IMR-90 (cell line): ENCODE results near the gene SH3RF3. TPM values are rescaled to one million over a fixed set of nuclear protein-coding genes. Genes with fewer than 3 reads are reported as not detected.

Source experiments
- ATAC-seq: fragments of 200-7000 bp; cut with Tn5 transposase; 2 replicates; pipeline ENCODE4 v1.9.1; 2020; ENCODE audit warnings: low read depth, mild to moderate bottlenecking, moderate library complexity
- BruUV-seq: library from RNA; stranded (reverse); fragments of 400-500 nt; replicated peaks from 2 replicates; lab custom pipeline; 2021; lab: Mats Ljungman, UMichigan
- CTCF ChIA-PET: fragments of 300-600 bp; formaldehyde crosslinking; extraction: SDS; loops from one replicate; lab custom pipeline; 2021; ENCODE audit warnings: antibody characterized with exemption; lab: Yijun Ruan, JAX
- POLR2A ChIA-PET: fragments of 300-600 bp; sonication (Branson Sonifier 250); formaldehyde crosslinking; loops from one replicate; lab custom pipeline; 2022; ENCODE audit warnings: antibody characterized with exemption; ENCODE audit not compliant: unreplicated experiment; lab: Charles Lee
- DNase-seq: peaks from one replicate; pipeline ENCODE4 v3.0.0; 2013
- H2AFZ ChIP-seq: replicated peaks from 2 replicates; pipeline ENCODE3; 2013; ENCODE audit warnings: low read length, mild to moderate bottlenecking; ENCODE audit not compliant: poor library complexity
- H2AK5ac ChIP-seq: 2 replicates; pipeline ENCODE4 v1.6.1; 2013; ENCODE audit warnings: low read depth, low read length, inconsistent platforms
- H2AK9ac ChIP-seq: replicated peaks from 2 replicates; pipeline ENCODE3; 2013; ENCODE audit warnings: mild to moderate bottlenecking, low read depth, low read length, moderate library complexity; ENCODE audit not compliant: poor library complexity
- H2BK120ac ChIP-seq: 2 replicates; pipeline ENCODE4 v1.6.1; 2013; ENCODE audit warnings: low read depth, low read length, inconsistent platforms
- H2BK15ac ChIP-seq: 3 replicates; pipeline ENCODE4 v1.6.1; 2013; ENCODE audit warnings: low read depth, low read length, inconsistent platforms
- H2BK20ac ChIP-seq: 2 replicates; pipeline ENCODE4 v1.6.1; 2013; ENCODE audit warnings: low read depth, mild to moderate bottlenecking, inconsistent platforms, low read length, moderate library complexity
- H2BK5ac ChIP-seq: 2 replicates; pipeline ENCODE4 v1.6.1; 2013; ENCODE audit warnings: mild to moderate bottlenecking, low read depth, low read length, inconsistent platforms; ENCODE audit not compliant: poor library complexity, severe bottlenecking
- H3K14ac ChIP-seq: replicated peaks from 2 replicates; pipeline ENCODE4 v1.6.1; 2013; ENCODE audit warnings: low read depth, low read length, inconsistent platforms
- H3K18ac ChIP-seq: 2 replicates; pipeline ENCODE4 v1.6.1; 2013; ENCODE audit warnings: low read depth, low read length, control low read depth
- H3K23ac ChIP-seq: 2 replicates; pipeline ENCODE4 v1.6.1; 2013; ENCODE audit warnings: low read depth, low read length, inconsistent platforms
- H3K27ac ChIP-seq: 2 replicates; pipeline ENCODE4 v1.5.1; 2013; ENCODE audit warnings: mild to moderate bottlenecking, control low read depth, low read length; ENCODE audit not compliant: insufficient read depth
- H3K27me3 ChIP-seq: 2 replicates; pipeline ENCODE4 v1.6.1; 2013; ENCODE audit warnings: low read length; ENCODE audit not compliant: control insufficient read depth, insufficient read depth
- H3K36me3 ChIP-seq: 2 replicates; pipeline ENCODE4 v1.6.1; 2013; ENCODE audit warnings: low read length, mixed read lengths; ENCODE audit not compliant: control insufficient read depth, insufficient read depth
- H3K4ac ChIP-seq: 2 replicates; pipeline ENCODE4 v1.6.1; 2013; ENCODE audit warnings: low read depth, low read length, inconsistent platforms
- H3K4me1 ChIP-seq: 2 replicates; pipeline ENCODE4 v1.6.1; 2013; ENCODE audit warnings: low read length, mixed read lengths; ENCODE audit not compliant: control insufficient read depth, insufficient read depth
- H3K4me2 ChIP-seq: 2 replicates; pipeline ENCODE4 v1.6.1; 2013; ENCODE audit warnings: low read depth, mild to moderate bottlenecking, control low read depth, low read length, moderate library complexity
- H3K4me3 ChIP-seq: 2 replicates; pipeline ENCODE4 v1.5.1; 2013; ENCODE audit warnings: low read depth, mild to moderate bottlenecking, control low read depth, low read length, moderate library complexity; ENCODE audit not compliant: insufficient read depth
- H3K56ac ChIP-seq: 2 replicates; pipeline ENCODE4 v1.6.1; 2013; ENCODE audit warnings: low read length, inconsistent platforms; ENCODE audit not compliant: insufficient read depth; ENCODE audit errors: extremely low read depth
- H3K79me1 ChIP-seq, 2 experiments: 2 replicates each; pipeline ENCODE4 v1.6.1; 2013; ENCODE audit warnings: low read length in 2 of 2, inconsistent platforms in 1 of 2, low read depth in 1 of 2
- H3K9ac ChIP-seq: 2 replicates; pipeline ENCODE4 v1.6.1; 2013; ENCODE audit warnings: low read depth, low read length, control low read depth
- H3K9me1 ChIP-seq: 2 replicates; pipeline ENCODE4 v1.6.1; 2013; ENCODE audit warnings: low read length, inconsistent platforms; ENCODE audit not compliant: insufficient read depth
- H3K9me3 ChIP-seq: 2 replicates; pipeline ENCODE4 v1.6.1; 2013; ENCODE audit warnings: low read length; ENCODE audit not compliant: control insufficient read depth, insufficient read depth
- H4K20me1 ChIP-seq: 2 replicates; pipeline ENCODE4 v1.6.1; 2013; ENCODE audit warnings: low read length, inconsistent platforms; ENCODE audit not compliant: insufficient read depth
- H4K5ac ChIP-seq: 2 replicates; pipeline ENCODE4 v1.6.1; 2013; ENCODE audit warnings: mild to moderate bottlenecking, low read depth, low read length, control low read depth
- H4K8ac ChIP-seq, 2 experiments: 2 replicates each; pipeline ENCODE4 v1.6.1; 2013; ENCODE audit warnings: low read depth in 2 of 2, low read length in 2 of 2, control low read depth in 1 of 2, inconsistent platforms in 1 of 2
- H4K91ac ChIP-seq: 2 replicates; pipeline ENCODE4 v1.6.1; 2013; ENCODE audit warnings: low read depth, low read length, inconsistent platforms; ENCODE audit not compliant: insufficient read depth
- MXI1 ChIP-seq: IDR thresholded peaks from 2 replicates; pipeline ENCODE4 v1.6.1; 2012; ENCODE audit warnings: low read depth, mild to moderate bottlenecking, low read length, moderate library complexity, borderline replicate concordance
- WGBS, 2 experiments: methylation state at CpG; one replicate each; pipeline versions ENCODE4 v1.1.5 to v1.1.7; 2013; ENCODE audit warnings: missing lambda C conversion rate in 2 of 2; ENCODE audit not compliant: insufficient read length in 1 of 2; ENCODE audit errors: extremely low coverage in 2 of 2; 5-methylcytosine and 5-hydroxymethylcytosine counted together
- dilution Hi-C: fragments of 300-500 bp; cut with HindIII; formaldehyde crosslinking; loops from one replicate; pipeline ENCODE4 v1.14.3; 2018; ENCODE audit warnings: low sequenced_read_pairs; ENCODE audit not compliant: unreplicated experiment
- in situ Hi-C: fragments of 300-500 bp; cut with MboI; formaldehyde crosslinking; loops from 3 replicates; pipeline ENCODE4 v1.14.3; 2019; ENCODE audit warnings: low sequenced_read_pairs, inconsistent platforms, mixed read lengths
- intact Hi-C: fragments of 100-400 bp; cut with micrococcal nuclease; formaldehyde crosslinking; loops from 2 replicates; pipeline ENCODE4 v1.10.0; 2022
- polyA plus RNA-seq, 3 experiments: library from polyadenylated mRNA; depleted of rRNA; stranded (reverse); fragments of >200 nt; gene quantifications; 2 replicates each; pipeline ENCODE4 v1.2.3, GENCODE V29; 2012; ENCODE audit warnings: low replicate concordance in 1 of 3
- total RNA-seq: library from RNA; depleted of rRNA; stranded (reverse); fragments of >200 nt; gene quantifications from 2 replicates; pipeline ENCODE4 v1.2.3, GENCODE V29; 2012
- TF ChIP-seq, protein P1 (sequence below): conservative IDR thresholded peaks from 2 replicates; pipeline ENCODE4 v1.5.1; 2012; ENCODE audit warnings: mild to moderate bottlenecking, low read depth, low read length, improper control_type of control experiment

The SH3RF3 gene
- total and polyA plus RNA-seq, 2 of the 4 experiments (the other 2 are of a cell fraction) = 3.4 to 5.3 TPM

DNA sequence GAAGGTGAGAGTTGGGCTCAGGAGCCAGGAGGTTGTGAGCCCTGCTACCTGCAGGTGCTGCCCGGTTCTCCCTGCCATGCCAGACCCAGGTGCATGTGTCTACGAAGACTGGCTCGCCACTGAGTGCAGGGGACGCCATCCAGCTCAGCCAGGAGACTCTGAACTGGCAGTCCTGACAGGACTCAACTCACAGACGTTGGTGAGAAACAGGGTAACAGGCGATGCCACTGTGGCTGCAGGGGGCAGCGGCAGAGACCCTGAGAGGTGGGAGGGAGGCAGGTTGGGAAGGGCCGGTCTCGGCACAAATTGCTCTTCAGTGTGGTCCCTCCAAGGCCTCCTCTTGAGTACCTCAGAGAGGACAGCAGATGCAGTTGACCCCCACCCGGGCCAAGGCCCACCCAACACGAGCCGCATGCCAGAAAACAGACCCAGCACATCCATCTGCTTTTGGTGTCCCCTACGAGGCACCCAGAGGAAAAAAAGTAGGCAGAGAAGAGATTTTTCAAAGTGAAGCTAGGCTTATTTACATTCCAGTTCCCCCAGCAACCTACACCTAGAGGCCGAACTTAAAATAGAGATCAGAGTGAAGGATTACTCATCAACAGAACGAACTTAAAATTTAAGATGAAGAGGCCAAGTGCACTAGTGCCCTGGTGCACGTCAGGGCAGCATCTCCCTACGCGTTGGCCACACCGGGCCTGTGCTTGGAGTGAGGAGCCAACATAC, 300.0 kb downstream of the SH3RF3 start:
- peaks cover 10% of the 10 kb centered on the region; the same call in 1 of the 2 replicates for H4K20me1 ChIP-seq
- H3K4me3 ChIP-seq = no peak overlapping the region
- H3K4ac ChIP-seq = no peak overlapping the region
- H2AK9ac ChIP-seq = no peak overlapping the region
- H4K5ac ChIP-seq = no peak overlapping the region
- ChIA-PET POLR2A (no interaction called here), CTCF (no interaction called here)
- no peak overlapping the region for H2BK120ac ChIP-seq
- H3K9me1 ChIP-seq = peaks cover 15% of the 10 kb centered on the region
- no peak overlapping the region for H2AK5ac ChIP-seq
- H2AFZ ChIP-seq = no peak overlapping the region
- H4K8ac ChIP-seq = no peak overlapping the region
- in situ Hi-C loops = no loop called here
- H3K9ac ChIP-seq = no peak overlapping the region
- H3K18ac ChIP-seq = no peak overlapping the region
- peaks cover 2 to 15% of the 10 kb centered on the region in 2 experiments; a peak in 3 of 4 replicates for H3K79me1 ChIP-seq
- no peak overlapping the region for H3K56ac ChIP-seq
- H3K4me2 ChIP-seq = no peak overlapping the region
- peaks cover 3% of the 10 kb centered on the region; the same call in 1 of the 2 replicates for H3K4me1 ChIP-seq
- ATAC-seq = peak; percentile 11; the same call in 1 of the 2 replicates
- no peak overlapping the region for H3K23ac ChIP-seq
- H3K27ac ChIP-seq = no peak overlapping the region
- H3K27me3 ChIP-seq = no peaks in the 10 kb centered on the region
- TF ChIP-seq, protein P1, sequence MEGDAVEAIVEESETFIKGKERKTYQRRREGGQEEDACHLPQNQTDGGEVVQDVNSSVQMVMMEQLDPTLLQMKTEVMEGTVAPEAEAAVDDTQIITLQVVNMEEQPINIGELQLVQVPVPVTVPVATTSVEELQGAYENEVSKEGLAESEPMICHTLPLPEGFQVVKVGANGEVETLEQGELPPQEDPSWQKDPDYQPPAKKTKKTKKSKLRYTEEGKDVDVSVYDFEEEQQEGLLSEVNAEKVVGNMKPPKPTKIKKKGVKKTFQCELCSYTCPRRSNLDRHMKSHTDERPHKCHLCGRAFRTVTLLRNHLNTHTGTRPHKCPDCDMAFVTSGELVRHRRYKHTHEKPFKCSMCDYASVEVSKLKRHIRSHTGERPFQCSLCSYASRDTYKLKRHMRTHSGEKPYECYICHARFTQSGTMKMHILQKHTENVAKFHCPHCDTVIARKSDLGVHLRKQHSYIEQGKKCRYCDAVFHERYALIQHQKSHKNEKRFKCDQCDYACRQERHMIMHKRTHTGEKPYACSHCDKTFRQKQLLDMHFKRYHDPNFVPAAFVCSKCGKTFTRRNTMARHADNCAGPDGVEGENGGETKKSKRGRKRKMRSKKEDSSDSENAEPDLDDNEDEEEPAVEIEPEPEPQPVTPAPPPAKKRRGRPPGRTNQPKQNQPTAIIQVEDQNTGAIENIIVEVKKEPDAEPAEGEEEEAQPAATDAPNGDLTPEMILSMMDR = 0 out of 2 replicates have a peak, but pooled peaks have one; percentile 5
- no peak for TF ChIP-seq MXI1
- intact Hi-C loops = no loop called here
- dilution Hi-C loops = no loop called here
- H3K9me3 ChIP-seq = no peaks in the 10 kb centered on the region
- WGBS, 2 experiments = 98% methylated on average over 8 of the region's 19 CpGs; no CpG with 5 or more reads in 1 of the 2 experiments
- no peak for DNase-seq
- no peak overlapping the region for H4K91ac ChIP-seq
- H2BK20ac ChIP-seq = no peak overlapping the region
- BruUV-seq = no TSS peak
- H2BK5ac ChIP-seq = no peak overlapping the region
- H3K14ac ChIP-seq = no peak overlapping the region
- H3K36me3 ChIP-seq = peaks cover 17% of the 10 kb centered on the region
- no peak overlapping the region; the same call in 2 of the 3 replicates for H2BK15ac ChIP-seq
